HEK293T (cell line): Measurements from ENCODE around the gene SPI1.
A peak's percentile ranks its signal among the peaks of the same experiment; 100 is the strongest.

Source experiments
- CTCF ChIA-PET: fragments of 350-600 bp; formaldehyde crosslinking; extraction: SDS; loops from one replicate; lab custom pipeline; 2021; ENCODE audit warnings: antibody characterized with exemption, inconsistent platforms; lab: Yijun Ruan, JAX
- POLR2A ChIA-PET: fragments of 350-600 bp; formaldehyde crosslinking; extraction: SDS; loops from one replicate; lab custom pipeline; 2020; ENCODE audit warnings: antibody characterized with exemption, inconsistent platforms; lab: Yijun Ruan, JAX
- DNase-seq: peaks from one replicate; pipeline ENCODE4 v3.0.0; 2012; ENCODE audit warnings: mixed read lengths; ENCODE audit errors: extremely low spot score
- ARNT ChIP-seq: fragments of 450-650 bp; IDR thresholded peaks from 2 replicates; pipeline ENCODE4 v1.6.1; 2017; ENCODE audit warnings: mild to moderate bottlenecking
- BHLHE40 ChIP-seq: fragments of 450-650 bp; IDR thresholded peaks from 2 replicates; pipeline ENCODE4 v1.6.1; 2016; ENCODE audit warnings: mild to moderate bottlenecking, moderate library complexity, borderline replicate concordance
- CTBP1 ChIP-seq: fragments of 450-650 bp; IDR thresholded peaks from 2 replicates; pipeline ENCODE4 v1.6.1; 2016; ENCODE audit warnings: borderline replicate concordance
- ELF4 ChIP-seq: fragments of 450-650 bp; IDR thresholded peaks from 2 replicates; pipeline ENCODE4 v1.6.1; 2017; ENCODE audit warnings: antibody characterized with exemption
- FOXA1 ChIP-seq: fragments of 450-650 bp; IDR thresholded peaks from 2 replicates; pipeline ENCODE4 v1.6.1; 2016; ENCODE audit warnings: mild to moderate bottlenecking
- FOXK2 ChIP-seq: fragments of 450-650 bp; IDR thresholded peaks from 2 replicates; pipeline ENCODE4 v1.6.1; 2016; ENCODE audit warnings: mild to moderate bottlenecking
- FOXM1 ChIP-seq: fragments of 450-650 bp; IDR thresholded peaks from 2 replicates; pipeline ENCODE4 v1.6.1; 2017; ENCODE audit warnings: mild to moderate bottlenecking, borderline replicate concordance
- HDGF ChIP-seq: fragments of 450-650 bp; IDR thresholded peaks from 2 replicates; pipeline ENCODE4 v1.6.1; 2017; ENCODE audit warnings: antibody characterized with exemption, borderline replicate concordance
- L3MBTL2 ChIP-seq: fragments of 450-650 bp; conservative IDR thresholded peaks from 2 replicates; pipeline ENCODE4 v1.6.1; 2016; ENCODE audit warnings: mild to moderate bottlenecking
- LEF1 ChIP-seq: fragments of 450-650 bp; IDR thresholded peaks from 2 replicates; pipeline ENCODE4 v1.6.1; 2017; ENCODE audit warnings: mild to moderate bottlenecking, borderline replicate concordance
- NFRKB ChIP-seq: fragments of 450-650 bp; IDR thresholded peaks from 2 replicates; pipeline ENCODE4 v1.6.1; 2016; ENCODE audit warnings: mild to moderate bottlenecking, moderate library complexity
- PKNOX1 ChIP-seq: fragments of 450-650 bp; IDR thresholded peaks from 2 replicates; pipeline ENCODE4 v1.6.1; 2016
- SP1 ChIP-seq: fragments of 450-650 bp; IDR thresholded peaks from 2 replicates; pipeline ENCODE4 v1.6.1; 2017
- SUZ12 ChIP-seq: fragments of 450-650 bp; IDR thresholded peaks from 2 replicates; pipeline ENCODE4 v1.6.1; 2016; ENCODE audit warnings: mild to moderate bottlenecking
- TARDBP ChIP-seq: fragments of 450-650 bp; IDR thresholded peaks from 2 replicates; pipeline ENCODE4 v1.6.1; 2016
- ZNF384 ChIP-seq: fragments of 450-650 bp; IDR thresholded peaks from 2 replicates; pipeline ENCODE4 v1.6.1; 2016

The SPI1 gene

GRCh38 chr11:47378010-47378835 is at the start of gene SPI1:
SPI1 (minus strand) TSS chr11:47378547; CDS start chr11:47378353, 194 bp downstream.
- no peak for TF ChIP-seq PKNOX1
- TF ChIP-seq FOXM1 = no peak
- TF ChIP-seq CTBP1 = no peak
- no peak for TF ChIP-seq FOXA1
- TF ChIP-seq BHLHE40 = no peak
- no peak for TF ChIP-seq ELF4
- no peak for TF ChIP-seq L3MBTL2
- no peak for TF ChIP-seq TARDBP
- no peak for TF ChIP-seq SUZ12
- TF ChIP-seq FOXK2 = no peak
- no peak for TF ChIP-seq ARNT
- no peak for TF ChIP-seq NFRKB
- TF ChIP-seq SP1 = no peak
- ChIA-PET CTCF (no interaction called here), POLR2A (interaction anchor here (1.8 kb wide), 1 partner anchor 29 kb away, joined by 3 read pairs; no protein-coding TSS in a partner anchor)
- DNase-seq = no peak

- POLR2A ChIA-PET = interaction anchor here (1.0 to 5.0 kb wide), 7 partner anchors 7 to 340 kb away, joined by 3 to 72 read pairs (median 3); partner anchors contain the start of genes ACP2 and SLC39A13
- peak; percentile 93 for DNase-seq
These were observed 48.0 kb upstream of the SPI1 start, which contains the start of gene PSMC3 for GRCh38 chr11:47426062-47426956. PSMC3 (minus strand) TSS chr11:47426439; CDS start chr11:47426279, 160 bp downstream.

GRCh38 chr11:47425611-47426010 is 47.3 kb upstream of the SPI1 start:
- ChIA-PET CTCF (interaction anchor here (0.9 to 1.1 kb wide), 2 partner anchors 13 to 51 kb away, joined by 3 to 4 read pairs; no protein-coding TSS in a partner anchor), POLR2A (interaction anchor here (1.1 to 5.0 kb wide), 4 partner anchors 8 to 341 kb away, joined by 3 to 72 read pairs (median 4); partner anchors contain the start of gene SLC39A13)
- no peak for DNase-seq
- TF ChIP-seq ELF4 (no peak), BHLHE40 (no peak), FOXM1 (no peak), PKNOX1 (no peak), LEF1 (no peak), L3MBTL2 (no peak), SUZ12 (no peak), FOXK2 (no peak), ARNT (no peak), SP1 (no peak), TARDBP (no peak), CTBP1 (no peak), FOXA1 (no peak), ZNF384 (no peak), NFRKB (no peak), HDGF (no peak)

More at GRCh38 chr11:47426062-47426956, 48.0 kb upstream of the SPI1 start, which contains the start of gene PSMC3:
- TF ChIP-seq TARDBP (no peak), ELF4 (0 out of 2 replicates have a peak, but pooled peaks have one; percentile 7), NFRKB (peak; percentile 86), BHLHE40 (no peak)
- CTCF ChIA-PET = interaction anchor here (0.9 to 1.1 kb wide), 2 partner anchors 14 to 52 kb away, joined by 3 to 4 read pairs; no protein-coding TSS in a partner anchor

GRCh38 chr11:47418454-47419259 is 40.3 kb upstream of the SPI1 start:
- ChIA-PET CTCF (no interaction called here), POLR2A (interaction anchor here (0.9 to 1.0 kb wide), 2 partner anchors 9 to 11 kb away, joined by 3 read pairs; no protein-coding TSS in a partner anchor)
- no peak for DNase-seq
- no peak for TF ChIP-seq ARNT
- no peak for TF ChIP-seq PKNOX1
- TF ChIP-seq FOXM1 = no peak
- TF ChIP-seq FOXA1 = no peak
- no peak for TF ChIP-seq TARDBP
- TF ChIP-seq SUZ12 = no peak
- TF ChIP-seq ELF4 = no peak
- no peak for TF ChIP-seq FOXK2
- TF ChIP-seq CTBP1 = no peak

- no peak for DNase-seq
- ChIA-PET POLR2A (interaction anchor here (1.2 kb wide), 1 partner anchor 8 kb away, joined by 4 read pairs; the partner anchor contains the start of gene PSMC3), CTCF (no interaction called here)
- TF ChIP-seq FOXA1 (no peak), L3MBTL2 (no peak), CTBP1 (no peak), ZNF384 (no peak), NFRKB (no peak), TARDBP (no peak), SP1 (no peak), SUZ12 (no peak), PKNOX1 (no peak), LEF1 (no peak), HDGF (no peak), ELF4 (no peak), FOXM1 (no peak), FOXK2 (no peak), ARNT (no peak)
These were observed 39.4 kb upstream of the SPI1 start for GRCh38 chr11:47417712-47418111.
